ENCODE results near the gene SFTA2.

SFTA2 gene

GRCh38 chr6:30966154-30966553 is 34.2 kb upstream of the SFTA2 start:
- no peak for DNase-seq (ENCODE audit: low read depth)
- no peak for TF ChIP-seq CTCF (IDR thresholded peaks at IDR 0.05; ENCODE audit: insufficient read depth, low read depth, low read length, missing control alignments)
- H3K4me3 ChIP-seq (ENCODE audit: low read length) = no peak overlapping the region

- no peak overlapping the region for H3K4me3 ChIP-seq (ENCODE audit: low read length)
- no peak for TF ChIP-seq CTCF (IDR thresholded peaks at IDR 0.05; ENCODE audit: insufficient read depth, low read depth, low read length, missing control alignments)
- no peak for DNase-seq (ENCODE audit: low read depth)
These were observed 33.2 kb upstream of the SFTA2 start for GRCh38 chr6:30965140-30965601.

GRCh38 chr6:30964075-30964474 is 32.1 kb upstream of the SFTA2 start:
- DNase-seq (ENCODE audit: low read depth) = no peak
- no peak overlapping the region for H3K4me3 ChIP-seq (ENCODE audit: low read length)
- TF ChIP-seq CTCF (IDR thresholded peaks at IDR 0.05; ENCODE audit: insufficient read depth, low read depth, low read length, missing control alignments) = no peak

- TF ChIP-seq CTCF (IDR thresholded peaks at IDR 0.05; ENCODE audit: insufficient read depth, low read depth, low read length, missing control alignments) = no peak
- H3K4me3 ChIP-seq (ENCODE audit: low read length) = no peak overlapping the region
- DNase-seq (ENCODE audit: low read depth) = peak; percentile 39
These were observed 31.7 kb upstream of the SFTA2 start for GRCh38 chr6:30963641-30964040.

GRCh38 chr6:30962716-30963115 is 30.7 kb upstream of the SFTA2 start:
- DNase-seq (ENCODE audit: low read depth) = no peak
- no peak overlapping the region for H3K4me3 ChIP-seq (ENCODE audit: low read length)
- no peak for TF ChIP-seq CTCF (IDR thresholded peaks at IDR 0.05; ENCODE audit: insufficient read depth, low read depth, low read length, missing control alignments)

- no peak overlapping the region for H3K4me3 ChIP-seq (ENCODE audit: low read length)
- no peak for TF ChIP-seq CTCF (IDR thresholded peaks at IDR 0.05; ENCODE audit: insufficient read depth, low read depth, low read length, missing control alignments)
- peak; percentile 9 for DNase-seq (ENCODE audit: low read depth)
These were observed 29.1 kb upstream of the SFTA2 start for GRCh38 chr6:30960907-30961673.

GRCh38 chr6:30957716-30958115 is 25.7 kb upstream of the SFTA2 start:
- no peak for TF ChIP-seq CTCF (IDR thresholded peaks at IDR 0.05; ENCODE audit: insufficient read depth, low read depth, low read length, missing control alignments)
- DNase-seq (ENCODE audit: low read depth) = no peak
- H3K4me3 ChIP-seq (ENCODE audit: low read length) = no peak overlapping the region

Data from epithelial cell of esophagus (primary cell).